HL-60 (cell line): ENCODE data around the gene LRP2.

ENCODE experiments used
- CTCF ChIP-seq: IDR thresholded peaks from one replicate; pipeline ENCODE4 v1.5.1; 2011; ENCODE audit warnings: low read length, control low read depth, inconsistent platforms; ENCODE audit not compliant: insufficient read depth
- GABPA ChIP-seq: IDR thresholded peaks from 2 replicates; pipeline ENCODE4 v1.6.1; 2012; ENCODE audit warnings: low read depth

GRCh38 chr2:169094676-169095075, 267.7 kb downstream of the LRP2 start:
- TF ChIP-seq CTCF (no peak), GABPA (no peak)
